SK-N-MC (cell line): Measurements from ENCODE around the gene HDAC4.

Experiments
- EZH2 ChIP-seq: fragments of 200-600 bp; sonication (generic); IDR thresholded peaks from one replicate; pipeline ENCODE4 v1.6.1; 2017; ENCODE audit warnings: antibody characterized with exemption
- POLR2AphosphoS5 ChIP-seq: IDR thresholded peaks from 2 replicates; pipeline ENCODE4 v1.6.1; 2012; ENCODE audit warnings: mild to moderate bottlenecking, low read depth, low read length, borderline replicate concordance

DNA sequence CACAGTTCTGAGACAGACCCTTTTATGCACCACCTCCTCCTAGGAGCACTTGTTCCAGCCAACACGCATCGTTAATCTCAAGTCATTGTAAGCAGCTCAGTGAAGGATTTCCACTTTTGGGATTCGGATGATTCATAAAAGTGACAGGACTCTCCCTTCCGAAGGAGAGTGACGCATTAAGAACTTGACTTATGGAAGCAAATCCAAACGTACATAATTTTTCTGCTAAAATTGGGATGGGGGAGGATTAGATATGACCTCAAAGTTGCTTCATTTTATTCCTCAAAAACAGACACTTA lies 387.2 kb downstream of the HDAC4 start:
- TF ChIP-seq POLR2AphosphoS5 (no peak), EZH2 (no peak)
